ENCODE results near the gene P4HA2. TPM values are rescaled to one million over a fixed set of nuclear protein-coding genes. Genes with fewer than 3 reads are reported as not detected.
A peak's percentile ranks its signal among the peaks of the same experiment; 100 is the strongest.

The P4HA2 gene
- total RNA-seq, 4 donors from 2014 or later, result 28.8 to 44.7 (median 30.8) TPM

DNA sequence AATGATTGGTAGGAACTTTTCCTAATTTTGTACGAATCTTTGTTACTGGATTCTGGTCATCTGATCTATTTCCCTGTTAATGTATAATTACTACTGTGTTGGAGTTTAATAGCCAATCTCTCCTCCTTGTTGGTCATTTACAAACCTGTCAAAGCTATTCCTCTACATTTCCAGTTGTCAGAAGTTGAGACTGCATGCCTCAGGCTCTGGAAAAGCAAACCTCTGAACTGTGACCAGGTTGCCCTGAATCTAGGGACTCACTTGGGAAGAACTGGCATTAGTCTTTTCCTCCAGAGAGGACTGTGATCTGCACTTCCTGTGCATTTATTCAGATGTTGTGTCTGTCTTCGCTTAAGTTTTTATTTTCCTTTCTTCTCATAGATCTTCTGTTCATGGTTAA is 46.0 kb upstream of the P4HA2 start:
- 83% methylated on average over 2 of the region's 2 CpGs for WGBS
- no peak overlapping the region for H3K4me3 ChIP-seq
- DNase-seq (ENCODE audit: extremely low spot score), result no peak
- H3K36me3 ChIP-seq, result peaks cover 0 to 48% (median 28%) of the 10 kb centered on the region in 4 donors
- TF ChIP-seq EP300 (IDR thresholded peaks at IDR 0.05), result no peak
- TF ChIP-seq, protein P1, sequence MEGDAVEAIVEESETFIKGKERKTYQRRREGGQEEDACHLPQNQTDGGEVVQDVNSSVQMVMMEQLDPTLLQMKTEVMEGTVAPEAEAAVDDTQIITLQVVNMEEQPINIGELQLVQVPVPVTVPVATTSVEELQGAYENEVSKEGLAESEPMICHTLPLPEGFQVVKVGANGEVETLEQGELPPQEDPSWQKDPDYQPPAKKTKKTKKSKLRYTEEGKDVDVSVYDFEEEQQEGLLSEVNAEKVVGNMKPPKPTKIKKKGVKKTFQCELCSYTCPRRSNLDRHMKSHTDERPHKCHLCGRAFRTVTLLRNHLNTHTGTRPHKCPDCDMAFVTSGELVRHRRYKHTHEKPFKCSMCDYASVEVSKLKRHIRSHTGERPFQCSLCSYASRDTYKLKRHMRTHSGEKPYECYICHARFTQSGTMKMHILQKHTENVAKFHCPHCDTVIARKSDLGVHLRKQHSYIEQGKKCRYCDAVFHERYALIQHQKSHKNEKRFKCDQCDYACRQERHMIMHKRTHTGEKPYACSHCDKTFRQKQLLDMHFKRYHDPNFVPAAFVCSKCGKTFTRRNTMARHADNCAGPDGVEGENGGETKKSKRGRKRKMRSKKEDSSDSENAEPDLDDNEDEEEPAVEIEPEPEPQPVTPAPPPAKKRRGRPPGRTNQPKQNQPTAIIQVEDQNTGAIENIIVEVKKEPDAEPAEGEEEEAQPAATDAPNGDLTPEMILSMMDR (IDR thresholded peaks at IDR 0.05), result no peak
- TF ChIP-seq POLR2A (IDR thresholded peaks at IDR 0.05; ENCODE audit: low read depth), result no peak
- no peak for TF ChIP-seq POLR2AphosphoS5 (IDR thresholded peaks at IDR 0.05)
- peak overlapping the region in 2 of 4 donors; percentile 56 to 100 for H3K27ac ChIP-seq (replicated peaks in 1 of 4)
- intact Hi-C loops (cut with DNase I), result loop anchor here (5.0 kb wide), 1 partner anchor 36 kb away; no protein-coding TSS in a partner anchor
- no peaks in the 10 kb centered on the region for H3K9me3 ChIP-seq
- H3K27me3 ChIP-seq, result no peaks in the 10 kb centered on the region
- H3K4me1 ChIP-seq, result peaks cover 6 to 46% (median 34%) of the 10 kb centered on the region in 4 donors

- no peak overlapping the region for H3K4me3 ChIP-seq
- 51% methylated on average over 36 of the region's 37 CpGs for WGBS
- intact Hi-C loops (cut with DNase I), result loop anchor here (5.0 kb wide), 1 partner anchor 35 kb away; no protein-coding TSS in a partner anchor
- H3K36me3 ChIP-seq, result peaks cover 0 to 59% (median 35%) of the 10 kb centered on the region in 4 donors
- TF ChIP-seq POLR2A (IDR thresholded peaks at IDR 0.05; ENCODE audit: low read depth) (no peak), POLR2AphosphoS5 (IDR thresholded peaks at IDR 0.05) (peak in 1 of 2 donors; percentile 11), EP300 (IDR thresholded peaks at IDR 0.05) (no peak)
- TF ChIP-seq, protein P1 (IDR thresholded peaks at IDR 0.05), result peak; percentile 78 to 87 (median 85)
- peak overlapping the region; percentile 19 to 100 (median 44) for H3K27ac ChIP-seq (replicated peaks in 1 of 4)
- DNase-seq (ENCODE audit: extremely low spot score), result no peak
- no peaks in the 10 kb centered on the region for H3K9me3 ChIP-seq
- no peaks in the 10 kb centered on the region for H3K27me3 ChIP-seq
- peaks cover 6 to 57% (median 44%) of the 10 kb centered on the region in 4 donors for H3K4me1 ChIP-seq
Measured at GRCh38 chr5:132272311-132273210, 44.9 kb upstream of the P4HA2 start.

- DNase-seq (ENCODE audit: extremely low spot score), result peak; percentile 81
- 82% methylated on average over 66 of the region's 77 CpGs for WGBS
- no peaks in the 10 kb centered on the region for H3K27me3 ChIP-seq
- H3K27ac ChIP-seq (replicated peaks in 1 of 4), result peak overlapping the region; percentile 34 to 100 (median 99)
- intact Hi-C loops (cut with DNase I), result loop anchor here (5.0 kb wide), 1 partner anchor 34 kb away; no protein-coding TSS in a partner anchor
- H3K36me3 ChIP-seq, result peaks cover 0 to 69% (median 45%) of the 10 kb centered on the region in 4 donors
- H3K4me3 ChIP-seq, result no peak overlapping the region
- no peak for TF ChIP-seq EP300 (IDR thresholded peaks at IDR 0.05)
- no peak for TF ChIP-seq POLR2A (IDR thresholded peaks at IDR 0.05; ENCODE audit: low read depth)
- TF ChIP-seq POLR2AphosphoS5 (IDR thresholded peaks at IDR 0.05), result no peak
- TF ChIP-seq, protein P1 (IDR thresholded peaks at IDR 0.05), result no peak
- H3K9me3 ChIP-seq, result no peaks in the 10 kb centered on the region
- H3K4me1 ChIP-seq, result peaks cover 9 to 60% (median 52%) of the 10 kb centered on the region in 4 donors
Measured at GRCh38 chr5:132271251-132272246, 43.9 kb upstream of the P4HA2 start.

DNA sequence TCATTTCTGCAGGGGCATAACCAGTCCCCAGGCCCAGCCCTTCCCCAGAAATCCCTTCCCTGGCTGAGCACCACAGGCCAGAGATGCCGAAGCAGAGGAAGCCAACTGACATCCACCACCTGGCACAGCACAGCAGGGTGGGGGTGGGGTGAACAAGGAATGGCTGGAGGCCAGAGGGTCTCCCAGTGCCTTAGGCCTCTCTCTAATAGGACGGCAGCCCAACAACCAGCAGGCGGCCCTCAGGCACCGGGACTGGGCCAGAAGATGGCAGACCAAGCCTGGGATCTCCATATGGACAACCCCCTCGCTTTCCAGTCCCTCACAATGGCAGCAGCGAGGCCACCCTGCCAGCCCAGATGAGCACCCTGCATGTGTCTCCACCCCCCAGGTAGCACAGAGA is 43.1 kb upstream of the P4HA2 start:
- peak overlapping the region; percentile 1 to 100 (median 99) for H3K27ac ChIP-seq (replicated peaks in 1 of 4)
- intact Hi-C loops (cut with DNase I), result loop anchor here (5.0 kb wide), 1 partner anchor 33 kb away; no protein-coding TSS in a partner anchor
- H3K4me1 ChIP-seq, result peaks cover 16 to 68% (median 60%) of the 10 kb centered on the region in 4 donors
- no peak overlapping the region for H3K4me3 ChIP-seq
- WGBS, result 92% methylated on average over 6 of the region's 6 CpGs
- H3K36me3 ChIP-seq, result peaks cover 0 to 74% (median 47%) of the 10 kb centered on the region in 4 donors
- TF ChIP-seq POLR2A (IDR thresholded peaks at IDR 0.05; ENCODE audit: low read depth) (no peak), POLR2AphosphoS5 (IDR thresholded peaks at IDR 0.05) (no peak), EP300 (IDR thresholded peaks at IDR 0.05) (no peak)
- TF ChIP-seq, protein P1 (IDR thresholded peaks at IDR 0.05), result no peak
- no peaks in the 10 kb centered on the region for H3K27me3 ChIP-seq
- no peaks in the 10 kb centered on the region for H3K9me3 ChIP-seq
- no peak for DNase-seq (ENCODE audit: extremely low spot score)
